GM19468 (cell line): ENCODE data around the gene PPFIA1.
"Not testable (repeated sequence)": the region's sequence is repeated elsewhere in the genome, so short reads cannot be mapped to it uniquely, and the experiment has no call there.

Source experiments
- ATAC-seq: cut with Tn5 transposase; IDR thresholded peaks from one replicate; pipeline ENCODE4 v1.9.1; 2021; ENCODE audit warnings: mild to moderate bottlenecking, moderate library complexity, moderate number of reproducible peaks; ENCODE audit not compliant: unreplicated experiment; ENCODE audit errors: extremely low read depth

PPFIA1 gene

GRCh38 chr11:70381872-70382861, 111.7 kb downstream of the PPFIA1 start:
- ATAC-seq = no peak

- ATAC-seq = no peak
Measured at GRCh38 chr11:70383664-70384565, 113.4 kb downstream of the PPFIA1 start.

GRCh38 chr11:70384566-70385152, 114.2 kb downstream of the PPFIA1 start:
- no peak for ATAC-seq

DNA sequence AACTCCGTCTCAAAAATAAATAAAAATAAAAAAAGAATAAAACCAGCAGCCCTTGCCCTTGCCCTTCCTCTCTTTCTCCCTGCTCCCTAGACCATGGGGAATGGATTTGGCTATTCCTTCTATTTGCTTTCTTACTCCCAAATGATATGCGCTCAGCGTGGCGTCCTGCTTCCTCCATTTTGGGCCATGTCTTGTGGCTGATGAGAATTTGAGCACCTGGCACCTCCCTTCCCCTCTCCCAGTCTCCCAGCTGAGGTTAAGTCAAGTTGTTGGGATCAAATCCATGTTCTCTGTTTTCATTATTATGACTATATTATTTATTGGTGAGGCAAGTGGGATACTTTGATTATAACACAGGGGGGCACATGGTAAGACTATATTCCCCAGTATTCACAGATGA, 117.1 kb downstream of the PPFIA1 start:
- ATAC-seq = no peak

DNA sequence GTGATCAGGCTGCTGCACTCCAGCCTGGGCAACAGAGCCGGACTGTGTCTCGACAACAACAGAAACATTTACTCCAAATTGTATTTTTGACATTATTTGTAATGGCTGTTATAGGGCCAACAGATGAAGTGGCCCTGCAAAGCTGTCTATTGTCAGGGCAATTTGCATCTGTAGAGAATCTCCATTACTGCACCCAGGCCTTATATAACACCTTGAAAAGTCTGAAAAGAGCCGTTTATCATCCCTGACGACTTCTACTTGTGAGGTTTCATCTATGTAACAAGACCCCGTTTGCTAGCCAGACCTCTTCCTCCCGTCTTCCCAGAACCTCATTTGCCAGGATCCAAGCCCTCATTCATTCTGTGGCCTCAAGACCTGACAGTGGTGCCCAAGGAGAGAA, 118.7 kb downstream of the PPFIA1 start:
- ATAC-seq = no peak

DNA sequence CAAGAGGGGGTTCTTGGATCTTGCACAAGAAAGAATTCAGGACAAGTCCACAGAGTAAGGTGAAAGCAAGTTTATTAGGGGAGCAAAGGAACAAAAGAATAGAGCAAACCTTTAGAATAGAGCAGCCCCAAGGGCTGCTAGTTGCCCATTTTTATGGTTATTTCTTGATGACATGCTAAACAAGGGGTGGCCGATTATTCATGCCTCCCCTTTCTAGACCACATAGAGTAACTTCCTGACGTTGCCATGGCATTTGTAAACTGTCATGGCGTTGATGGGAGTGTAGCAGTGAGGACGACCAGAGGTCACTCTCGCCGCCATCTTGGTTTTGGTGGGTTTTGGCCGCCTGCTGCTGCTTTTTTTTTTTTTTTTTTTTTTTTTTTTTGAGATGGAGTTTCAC, 120.4 kb downstream of the PPFIA1 start:
- not testable (repeated sequence) for ATAC-seq

GRCh38 chr11:70394211-70394950, 123.9 kb downstream of the PPFIA1 start:
- no peak for ATAC-seq

GRCh38 chr11:70397336-70397982, 127.0 kb downstream of the PPFIA1 start:
- no peak for ATAC-seq

DNA sequence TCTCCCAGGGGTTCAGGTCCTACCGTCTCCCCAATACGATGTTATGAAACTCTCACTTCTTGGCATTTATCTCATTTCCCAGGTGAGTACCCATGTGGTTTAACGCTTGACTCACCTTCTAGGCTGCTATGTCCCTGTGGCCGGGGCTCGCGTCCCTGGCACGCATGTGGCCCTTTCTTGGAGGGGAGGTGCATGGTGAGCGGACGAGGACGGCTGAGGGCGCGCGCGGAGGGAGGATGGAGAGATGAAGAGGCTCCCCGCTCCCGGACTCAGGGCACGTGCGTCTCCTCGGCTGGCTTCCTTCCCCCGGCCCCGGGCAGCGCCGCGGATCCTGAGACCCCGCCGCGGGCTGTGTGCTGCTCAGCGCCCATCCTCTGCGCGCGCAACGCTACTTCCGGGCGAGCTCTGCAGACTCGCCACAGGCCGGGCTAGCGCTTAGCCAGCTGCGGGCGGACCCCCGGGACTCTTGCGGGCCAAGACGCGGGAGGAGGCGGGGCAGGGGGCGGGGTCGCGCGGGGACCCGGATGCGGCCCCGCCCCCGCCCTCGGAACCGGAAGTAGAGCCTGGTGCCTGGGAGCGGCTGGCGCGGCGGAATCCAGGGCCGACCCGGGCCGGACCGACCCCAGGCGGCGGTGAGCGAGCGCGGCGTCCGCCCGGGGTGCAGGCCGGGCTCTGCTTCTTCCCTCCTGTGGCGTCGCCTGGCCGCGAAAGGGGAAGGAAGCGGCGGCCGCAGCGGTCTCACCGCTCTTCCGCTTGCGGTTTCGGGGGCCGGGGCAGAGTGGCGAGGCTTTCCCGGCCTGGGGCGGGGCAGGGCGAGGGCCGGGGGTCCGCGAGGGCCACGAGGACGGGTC, 127.7 kb downstream of the PPFIA1 start, which contains the start of gene CTTN:
CTTN (plus strand) TSS at position 547 of the 851 bp plus-strand sequence. CDS start 8,769 bp downstream, outside the sequence.
- no peak for ATAC-seq

GRCh38 chr11:70398834-70399680, 128.6 kb downstream of the PPFIA1 start:
- ATAC-seq = no peak

- ATAC-seq = no peak
Measured at GRCh38 chr11:70399681-70400112, 129.2 kb downstream of the PPFIA1 start.

DNA sequence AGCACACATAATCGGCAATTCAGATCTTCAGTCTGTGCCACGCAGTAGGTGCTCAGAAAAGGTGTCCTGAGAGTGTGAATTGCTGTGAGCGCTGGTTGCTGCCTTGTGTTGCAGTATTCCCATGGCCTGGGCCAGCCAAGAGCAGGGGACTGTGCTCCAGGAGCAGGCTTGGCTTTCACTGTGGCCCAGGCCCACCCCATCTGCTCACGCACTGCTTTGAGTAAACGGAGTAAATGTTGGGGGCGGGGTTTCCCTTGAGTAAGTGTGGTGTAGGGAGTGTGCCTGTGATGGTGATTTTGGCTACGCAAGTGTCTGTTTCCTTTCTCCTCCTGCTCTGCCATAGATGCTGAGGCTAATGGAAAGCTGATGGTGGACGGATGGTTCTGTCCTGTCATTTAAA, 130.2 kb downstream of the PPFIA1 start:
- ATAC-seq = no peak

GRCh38 chr11:70402016-70402415, 131.5 kb downstream of the PPFIA1 start:
- no peak for ATAC-seq

DNA sequence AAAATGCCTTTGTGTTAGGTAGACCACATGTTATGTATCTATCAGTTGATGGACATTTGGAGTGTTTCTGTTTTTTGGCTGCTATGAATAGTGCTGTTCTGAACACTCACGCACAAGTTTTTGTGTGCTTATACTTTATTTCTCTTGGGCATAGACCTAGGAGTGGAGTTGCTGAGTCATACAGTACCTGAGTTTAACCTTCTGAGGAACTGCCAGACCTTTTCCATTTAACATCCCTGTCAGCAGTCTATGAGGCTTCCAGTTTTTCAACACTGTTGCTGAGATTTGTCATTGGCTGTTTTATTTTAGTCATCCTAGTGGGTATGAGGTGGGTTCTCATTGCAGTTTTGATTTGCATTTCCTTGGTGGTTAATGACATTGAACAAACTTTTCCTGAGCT, 132.2 kb downstream of the PPFIA1 start:
- no peak for ATAC-seq

DNA sequence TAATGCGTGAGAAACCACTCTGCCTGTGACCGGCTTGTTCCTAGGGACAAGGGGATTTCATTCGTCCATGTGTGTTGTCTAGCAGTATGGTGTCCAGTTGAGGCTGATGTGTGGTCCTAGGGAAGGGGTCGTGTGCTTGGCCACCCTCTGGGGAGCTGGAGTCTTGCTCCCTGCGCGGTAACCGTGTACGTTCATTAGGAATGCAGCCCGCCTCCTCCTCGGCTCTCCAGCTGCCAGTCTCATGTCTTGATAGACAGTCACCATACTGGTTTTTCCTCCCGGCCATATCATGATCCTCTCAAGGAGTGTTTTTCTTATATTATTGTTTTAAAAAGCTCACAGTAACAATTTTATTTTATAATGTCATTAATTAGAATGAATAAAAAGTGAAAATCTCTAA, 133.8 kb downstream of the PPFIA1 start:
- ATAC-seq = no peak

DNA sequence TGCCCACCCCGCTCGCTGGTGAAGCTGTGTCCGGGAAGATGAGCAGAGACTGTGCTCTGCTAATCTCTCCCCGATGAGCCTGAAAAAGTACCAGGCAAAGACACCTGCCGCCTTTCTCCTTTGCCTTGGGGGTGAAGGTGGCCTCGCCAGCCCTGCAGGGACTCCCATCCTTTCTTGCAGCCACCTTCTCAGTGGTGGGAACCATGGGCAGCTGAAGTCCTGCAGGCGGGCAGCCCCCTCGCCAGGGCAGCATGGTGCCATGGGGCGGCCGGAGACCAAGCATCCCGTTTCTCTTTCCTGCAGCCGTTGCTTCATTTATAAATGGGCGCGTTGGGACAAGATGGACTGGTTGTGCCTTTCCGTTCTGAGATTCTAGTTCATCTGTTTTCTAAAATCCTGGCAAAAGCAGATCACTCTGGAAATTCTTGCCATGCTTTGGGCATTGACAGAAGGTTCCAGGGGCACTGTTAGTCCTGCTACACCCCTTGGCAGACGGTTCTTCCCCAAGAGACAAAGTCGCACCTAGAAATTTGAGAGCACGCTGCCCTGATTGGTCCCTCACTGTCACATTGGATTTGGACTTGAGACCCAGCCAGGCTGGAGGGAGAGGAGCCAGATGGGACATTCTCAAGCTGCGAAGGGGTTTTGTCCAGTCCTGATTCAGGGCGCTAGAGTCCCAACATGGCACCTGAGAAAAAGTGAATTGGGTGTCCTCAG, 135.3 kb downstream of the PPFIA1 start:
- ATAC-seq = no peak

DNA sequence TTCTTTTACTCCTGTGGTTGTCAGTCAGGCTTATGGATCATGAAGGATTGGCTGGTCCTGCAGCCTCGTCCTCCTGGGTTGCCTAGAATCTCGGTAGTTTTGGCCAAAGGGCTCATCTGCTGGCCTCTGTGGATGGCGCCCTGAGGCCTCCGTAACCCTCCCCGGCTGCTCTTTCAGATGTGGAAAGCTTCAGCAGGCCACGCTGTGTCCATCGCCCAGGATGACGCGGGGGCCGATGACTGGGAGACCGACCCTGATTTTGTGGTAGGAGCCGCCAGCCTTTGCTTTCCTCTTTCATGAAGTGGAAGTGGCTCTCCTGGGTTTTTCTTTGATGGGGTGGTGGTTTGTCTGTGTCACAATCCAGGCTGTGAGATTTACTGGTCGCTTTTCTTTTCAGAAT, 136.6 kb downstream of the PPFIA1 start:
- no peak for ATAC-seq
